Central memory CD4-positive, alpha-beta T cell (primary cell): ENCODE measurements around the gene SLC7A7.
"Not testable (repeated sequence)": the region's sequence is repeated elsewhere in the genome, so short reads cannot be mapped to it uniquely, and the experiment has no call there.

Experiments used
- DNase-seq: peaks from one replicate; pipeline ENCODE4 v3.0.0; 2022

The SLC7A7 gene

GRCh38 chr14:22786685-22787084, 28.6 kb downstream of the SLC7A7 start:
- DNase-seq: no peak

GRCh38 chr14:22781301-22781991, 33.8 kb downstream of the SLC7A7 start:
- DNase-seq: no peak

GRCh38 chr14:22780941-22781300, 34.3 kb downstream of the SLC7A7 start:
- DNase-seq: no peak

GRCh38 chr14:22780105-22780679, 35.0 kb downstream of the SLC7A7 start:
- no peak for DNase-seq

- no peak for DNase-seq
Observed at GRCh38 chr14:22778084-22778483, 37.2 kb downstream of the SLC7A7 start.

GRCh38 chr14:22776849-22777248, 38.4 kb downstream of the SLC7A7 start:
- DNase-seq: not testable (repeated sequence)

- DNase-seq: no peak
Observed at GRCh38 chr14:22776215-22776614, 39.0 kb downstream of the SLC7A7 start.

GRCh38 chr14:22774011-22774706, 41.1 kb downstream of the SLC7A7 start:
- no peak for DNase-seq

GRCh38 chr14:22773162-22774010, 41.8 kb downstream of the SLC7A7 start:
- no peak for DNase-seq

GRCh38 chr14:22772725-22773124, 42.5 kb downstream of the SLC7A7 start:
- DNase-seq: no peak

- DNase-seq: no peak
Observed at GRCh38 chr14:22770481-22771187, 44.6 kb downstream of the SLC7A7 start.

- DNase-seq: no peak
Observed at GRCh38 chr14:22769369-22769768, 45.9 kb downstream of the SLC7A7 start.

GRCh38 chr14:22768947-22769346, 46.3 kb downstream of the SLC7A7 start:
- no peak for DNase-seq

GRCh38 chr14:22767323-22767589, 48.0 kb downstream of the SLC7A7 start:
- no peak for DNase-seq

GRCh38 chr14:22766457-22767322, 48.5 kb downstream of the SLC7A7 start, which contains the start of gene OXA1L:
OXA1L (plus strand) TSS chr14:22766688; CDS start chr14:22766702, 14 bp downstream.
- peak; percentile 97 for DNase-seq

GRCh38 chr14:22764382-22764781, 50.9 kb downstream of the SLC7A7 start:
- DNase-seq: no peak

- no peak for DNase-seq
Observed at GRCh38 chr14:22761734-22762133, 53.5 kb downstream of the SLC7A7 start.

GRCh38 chr14:22757972-22758650, 57.1 kb downstream of the SLC7A7 start:
- DNase-seq: not testable (repeated sequence)

- DNase-seq: no peak
Observed at GRCh38 chr14:22753586-22753985, 61.6 kb downstream of the SLC7A7 start.

- no peak for DNase-seq
Observed at GRCh38 chr14:22752422-22752821, 62.8 kb downstream of the SLC7A7 start.

GRCh38 chr14:22748631-22749068, 66.6 kb downstream of the SLC7A7 start:
- no peak for DNase-seq
